Measurements from ENCODE around the gene TBC1D1.

TBC1D1 gene

DNA sequence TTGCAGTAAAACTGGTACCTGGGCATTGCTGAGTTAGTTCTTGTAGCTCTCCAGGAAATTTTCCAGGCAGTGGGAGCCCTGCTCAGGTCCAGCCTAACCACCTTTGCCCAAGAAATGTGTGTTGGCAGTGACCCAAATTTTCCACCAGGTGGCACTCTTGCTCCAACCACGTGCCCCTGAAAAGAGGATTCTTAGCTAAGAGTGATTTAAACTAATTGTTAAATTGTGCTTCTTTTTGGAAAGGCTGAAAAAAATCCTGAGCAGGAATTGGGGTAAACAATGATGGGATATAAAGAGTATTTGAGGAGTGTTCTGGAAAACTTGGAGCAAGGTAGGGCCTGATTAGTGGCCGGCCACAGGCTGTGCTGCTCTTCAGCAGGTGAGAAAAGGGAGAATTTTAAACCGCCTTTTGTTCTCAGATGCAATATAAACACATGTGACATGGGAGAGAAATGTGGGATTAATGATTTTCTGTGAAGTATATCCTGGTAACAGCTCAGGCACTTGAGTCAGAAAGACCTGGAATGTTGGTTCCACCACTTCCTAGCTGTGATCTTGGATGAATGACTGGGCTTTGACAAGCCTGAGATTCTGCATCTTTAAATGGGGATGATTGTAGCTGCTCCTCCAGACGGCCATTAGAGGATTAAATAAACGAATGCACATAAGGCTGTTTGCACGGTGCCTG is 288.9 kb downstream of the TBC1D1 start:
- DNase-seq = peak; percentile 25

DNA sequence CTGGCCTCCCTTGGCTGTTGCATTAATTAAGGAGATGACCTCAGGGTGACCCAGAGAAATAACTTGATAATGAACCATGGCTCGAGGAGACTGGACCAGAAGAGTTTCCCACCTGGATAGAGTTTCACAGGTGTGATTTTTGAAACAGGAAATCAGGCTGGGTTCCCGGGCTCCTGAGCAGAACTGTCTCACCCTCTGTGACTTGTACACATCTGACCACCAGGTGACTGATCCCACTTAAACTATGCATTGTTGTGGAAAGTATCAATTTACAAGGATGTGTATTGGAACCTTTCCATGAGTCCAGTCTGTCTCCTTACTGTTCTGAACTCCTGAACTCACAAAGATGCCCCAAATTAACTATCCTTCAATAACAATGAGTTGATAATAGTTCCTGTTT is 289.6 kb downstream of the TBC1D1 start:
- DNase-seq = no peak

DNA sequence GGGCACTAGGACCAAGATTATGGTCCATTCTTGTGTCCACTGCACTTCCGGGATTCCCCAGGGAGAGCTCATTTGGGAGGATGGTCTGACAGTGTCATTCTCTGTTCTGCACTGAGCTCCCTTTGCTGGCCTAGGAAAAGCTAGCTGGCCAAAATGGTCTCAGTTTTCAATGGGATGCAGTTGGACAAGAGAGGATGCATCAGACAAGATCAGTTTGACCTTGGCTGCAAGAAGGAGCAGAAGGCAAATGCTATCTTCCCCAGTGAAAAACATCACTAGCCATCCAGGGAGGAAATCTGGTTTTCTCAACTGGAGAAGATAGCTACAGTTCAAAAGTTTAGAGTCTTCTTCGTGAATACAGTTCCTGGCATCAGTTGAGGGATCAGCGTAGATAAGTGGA is 290.4 kb downstream of the TBC1D1 start:
- DNase-seq = no peak

DNA sequence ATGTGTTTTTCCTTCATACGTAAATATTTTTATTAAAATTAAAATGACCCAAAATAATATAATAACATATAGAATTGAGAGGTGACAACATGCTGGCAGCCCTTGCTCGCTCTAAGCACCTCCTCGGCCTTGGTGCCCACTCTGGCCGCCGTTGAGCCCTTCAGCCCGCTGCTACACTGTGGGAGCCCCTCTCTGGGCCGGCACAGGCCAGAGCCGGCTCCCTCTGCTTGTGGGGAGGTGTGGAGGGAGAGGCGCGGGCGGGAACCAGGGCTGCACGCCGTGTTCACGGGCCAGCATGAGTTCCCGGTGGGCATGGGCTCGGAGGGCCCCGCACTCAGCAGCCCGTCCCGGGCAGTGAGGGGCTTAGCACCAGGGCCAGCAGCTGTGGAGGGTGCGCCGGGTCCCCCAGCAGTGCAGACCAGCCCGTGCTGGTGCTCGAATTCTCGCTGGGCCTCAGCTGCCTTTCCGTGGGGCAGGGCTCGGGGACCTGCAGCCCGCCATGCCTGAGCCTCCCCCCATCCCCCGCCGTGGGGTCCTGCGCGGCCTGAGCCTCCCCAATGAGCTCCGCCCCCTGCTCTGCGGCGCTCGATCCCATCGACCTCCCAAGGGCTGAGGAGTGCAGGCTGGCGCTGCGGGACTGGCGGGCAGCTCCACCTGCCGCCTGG is 291.6 kb downstream of the TBC1D1 start:
- no peak for DNase-seq

DNA sequence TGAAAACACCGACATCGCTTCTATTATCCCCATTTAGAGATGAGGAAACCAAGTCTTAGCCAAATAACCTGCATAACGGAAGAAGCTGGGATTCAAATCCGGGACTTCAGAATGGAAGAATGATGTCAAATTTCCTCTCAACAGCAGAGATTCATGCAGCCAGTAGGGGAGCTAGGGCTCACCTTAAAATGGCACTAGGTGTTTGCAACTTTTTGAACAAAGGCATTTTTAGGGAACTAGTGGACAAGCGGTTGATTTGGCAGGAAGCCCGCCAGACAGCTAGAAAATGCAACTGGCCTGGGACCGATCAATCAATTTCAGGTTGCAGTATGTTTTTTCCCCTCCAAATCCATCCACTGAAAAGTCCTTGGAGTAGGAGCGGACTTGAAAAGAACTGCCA is 293.5 kb downstream of the TBC1D1 start:
- DNase-seq = no peak

DNA sequence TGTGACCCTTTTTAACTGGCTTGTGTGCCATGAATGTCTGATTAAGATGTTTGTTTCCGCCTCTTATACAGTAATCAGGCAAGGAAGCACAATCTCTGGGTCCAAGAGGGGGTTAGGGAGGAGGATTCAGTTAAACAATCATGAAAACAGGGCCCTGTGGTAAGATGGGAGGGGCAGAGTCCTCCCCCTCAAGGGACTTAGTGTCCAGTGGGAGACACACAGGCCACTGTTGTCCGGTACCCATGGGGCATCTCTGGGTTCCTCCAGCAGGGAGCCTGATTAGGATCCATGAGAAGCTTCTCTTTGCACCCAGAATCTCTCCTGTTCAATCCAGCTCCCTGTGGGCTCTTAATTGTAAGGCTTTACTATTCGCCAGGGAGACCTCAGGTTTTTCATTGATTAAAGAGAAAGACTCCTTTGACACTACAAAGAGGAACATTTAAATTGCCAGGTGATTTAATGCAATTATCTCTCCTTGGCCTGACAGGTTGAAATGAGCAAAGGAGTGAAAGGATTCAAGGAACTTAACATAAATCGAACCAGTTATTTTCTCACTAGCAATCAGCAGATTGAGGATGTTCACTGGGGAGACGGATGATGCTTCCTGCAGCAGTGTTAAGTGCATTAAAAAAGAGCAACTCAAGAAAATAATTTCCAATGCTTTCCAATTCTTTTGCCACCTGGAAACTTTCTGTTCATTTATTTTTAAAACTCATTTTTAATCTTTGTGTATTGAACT is 294.7 kb downstream of the TBC1D1 start:
- no peak for DNase-seq

DNA sequence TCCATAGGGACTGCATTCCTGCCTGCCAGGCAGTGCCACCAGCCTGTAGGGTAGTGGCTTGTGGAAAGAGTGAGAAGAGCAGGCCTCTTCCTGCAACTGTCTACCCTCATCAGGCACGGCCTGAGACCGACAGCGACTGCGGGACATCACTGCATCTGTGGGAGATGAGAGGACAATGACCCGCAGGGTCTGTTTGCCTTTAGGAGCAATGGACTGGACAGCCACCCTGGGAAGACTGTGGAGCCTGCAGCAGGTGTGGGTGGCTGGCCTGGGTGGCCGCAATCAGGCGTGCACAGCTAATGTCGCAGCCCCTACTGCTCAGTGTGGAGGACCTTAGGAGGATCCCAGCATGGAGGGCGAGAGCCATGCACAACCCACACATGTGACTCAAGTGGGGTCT is 297.3 kb downstream of the TBC1D1 start:
- no peak for DNase-seq

DNA sequence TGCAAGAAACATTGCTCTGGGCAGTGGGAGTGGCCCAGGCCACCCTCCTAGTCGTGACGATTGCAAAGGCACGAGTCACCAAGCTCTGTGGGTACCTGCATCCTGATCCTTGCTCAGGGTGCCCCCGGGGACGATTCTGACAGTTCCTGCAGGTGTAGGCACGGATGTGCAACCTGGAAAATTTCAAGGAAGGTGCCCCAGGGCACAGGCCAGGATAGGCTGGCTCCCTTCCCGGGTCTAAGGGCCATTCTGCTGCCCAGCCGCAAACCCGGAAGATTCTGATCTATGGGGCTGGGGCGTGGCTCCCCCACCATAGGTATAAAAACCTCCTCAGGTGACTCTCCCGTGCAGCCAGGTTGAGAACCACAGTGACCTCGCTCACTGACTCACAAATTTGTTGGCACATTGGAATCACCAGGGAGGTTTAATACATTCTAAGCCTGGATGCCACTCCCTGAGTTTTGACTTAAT is 297.8 kb downstream of the TBC1D1 start:
- DNase-seq = no peak
